Panc1 (cell line): ENCODE data around the gene RRM1. TPM values are rescaled to one million over a fixed set of nuclear protein-coding genes. Genes with fewer than 3 reads are reported as not detected.

Experiments used
- ATAC-seq: fragments of 200-7000 bp; cut with Tn5 transposase; 2 replicates; pipeline ENCODE4 v1.9.1; 2020; ENCODE audit warnings: mild to moderate bottlenecking, moderate library complexity
- BruUV-seq: library from RNA; stranded (reverse); fragments of 400-500 nt; replicated peaks from 2 replicates; lab custom pipeline; 2021; lab: Mats Ljungman, UMichigan
- CTCF ChIA-PET: fragments of 300-600 bp; sonication (Branson Sonifier 250); formaldehyde crosslinking; loops from one replicate; lab custom pipeline; 2022; ENCODE audit warnings: antibody characterized with exemption; lab: Charles Lee
- POLR2A ChIA-PET: fragments of 300-600 bp; sonication (Branson Sonifier 250); formaldehyde crosslinking; loops from one replicate; lab custom pipeline; 2022; ENCODE audit warnings: antibody characterized with exemption; lab: Charles Lee
- DNase-seq: peaks from one replicate; pipeline ENCODE4 v3.0.0-alpha.2; 2010; ENCODE audit warnings: low read depth, low spot score
- H3K27ac ChIP-seq: 2 replicates; pipeline ENCODE4 v1.5.1; 2011; ENCODE audit warnings: mild to moderate bottlenecking, low read length, inconsistent platforms
- H3K27me3 ChIP-seq: fragments of 200-500 bp; sonication (Bioruptor generic); 2 replicates; pipeline ENCODE4 v1.6.0; 2014; ENCODE audit warnings: low read length, inconsistent platforms; ENCODE audit not compliant: control insufficient read depth, insufficient read depth
- H3K36me3 ChIP-seq: fragments of 200-500 bp; sonication (Bioruptor generic); 2 replicates; pipeline ENCODE4 v1.5.1; 2014; ENCODE audit warnings: inconsistent platforms, mild to moderate bottlenecking, low read length, moderate library complexity; ENCODE audit not compliant: control insufficient read depth, insufficient read depth
- H3K4me1 ChIP-seq: 2 replicates; pipeline ENCODE4 v1.5.1; 2011; ENCODE audit warnings: inconsistent platforms, mild to moderate bottlenecking, low read length, moderate library complexity; ENCODE audit not compliant: control insufficient read depth, insufficient read depth
- H3K4me3 ChIP-seq, 2 experiments: 2 replicates each; pipeline ENCODE4 v1.5.1; 2011 to 2012; ENCODE audit warnings: low read depth in 2 of 2, low read length in 2 of 2, mild to moderate bottlenecking in 2 of 2, inconsistent platforms in 1 of 2, moderate library complexity in 1 of 2
- H3K9me3 ChIP-seq: fragments of 200-500 bp; sonication (Bioruptor generic); 2 replicates; pipeline ENCODE4 v1.5.1; 2014; ENCODE audit warnings: low read depth, mild to moderate bottlenecking, inconsistent platforms, low read length, moderate library complexity; ENCODE audit not compliant: control insufficient read depth, insufficient read depth
- CTCF ChIP-seq: fragments of 450-650 bp; IDR thresholded peaks from 2 replicates; pipeline ENCODE4 v1.5.1; 2017; ENCODE audit warnings: mild to moderate bottlenecking
- POLR2AphosphoS5 ChIP-seq: IDR thresholded peaks from 2 replicates; pipeline ENCODE4 v1.6.1; 2012; ENCODE audit warnings: mild to moderate bottlenecking, low read depth, low read length, moderate library complexity
- REST ChIP-seq, 2 experiments: IDR thresholded peaks; 2 replicates each; pipeline ENCODE4 v1.6.1; 2011 to 2012; ENCODE audit warnings: low read depth in 2 of 2, control low read depth in 1 of 2, low read length in 1 of 2, mild to moderate bottlenecking in 1 of 2, moderate library complexity in 1 of 2; ENCODE audit not compliant: insufficient read depth in 1 of 2
- SIN3A ChIP-seq: IDR thresholded peaks from 2 replicates; pipeline ENCODE4 v1.6.1; 2012; ENCODE audit warnings: low read depth, mild to moderate bottlenecking, low read length, moderate library complexity, borderline replicate concordance; ENCODE audit not compliant: insufficient read depth
- TCF7L2 ChIP-seq: IDR thresholded peaks from 2 replicates; pipeline ENCODE4 v1.6.1; 2011; ENCODE audit warnings: mild to moderate bottlenecking, low read depth, low read length, inconsistent platforms
- in situ Hi-C: cut with HindIII; loops from 2 replicates; pipeline ENCODE4 v1.10.0; 2016; ENCODE audit warnings: low sequenced_read_pairs, low pct_unique_long_range_greater_than_20kb
- intact Hi-C: fragments of 100-400 bp; cut with micrococcal nuclease; formaldehyde crosslinking; loops from one replicate; pipeline ENCODE4 v1.10.0; 2022; ENCODE audit not compliant: unreplicated experiment
- total RNA-seq: library from RNA; stranded (reverse); gene quantifications from one replicate; pipeline ENCODE4 v1.2.1, GENCODE V29; 2021; ENCODE audit not compliant: unreplicated experiment

Gene RRM1
- total RNA-seq, 1 experiment from 2014 or later, result 143 TPM

- intact Hi-C loops, result no loop called here
- H3K27me3 ChIP-seq, result no peaks in the 10 kb centered on the region
- ATAC-seq (no peak), DNase-seq (no peak)
- peaks cover 16% of the 10 kb centered on the region; the same call in 1 of the 2 replicates for H3K9me3 ChIP-seq
- BruUV-seq, result no TSS peak
- peaks cover 11% of the 10 kb centered on the region; the same call in 1 of the 2 replicates for H3K36me3 ChIP-seq
- H3K27ac ChIP-seq, result no peak overlapping the region
- ChIA-PET CTCF (interaction anchor here (0.7 kb wide), 2 partner anchors 49 to 1852 kb away, joined by 4 read pairs; no protein-coding TSS in a partner anchor), POLR2A (no interaction called here)
- no peaks in the 10 kb centered on the region for H3K4me1 ChIP-seq
- H3K4me3 ChIP-seq, result no peak overlapping the region
- in situ Hi-C loops, result no loop called here
- TF ChIP-seq POLR2AphosphoS5 (no peak), SIN3A (no peak), CTCF (no peak)
These were observed 45.6 kb downstream of the RRM1 start for GRCh38 chr11:4140067-4140636.

GRCh38 chr11:4146070-4146771 is 51.6 kb downstream of the RRM1 start:
- Histone ChIP-seq H3K9me3 (no peaks in the 10 kb centered on the region), H3K27ac (no peak overlapping the region), H3K36me3 (no peaks in the 10 kb centered on the region), H3K4me3 (no peak overlapping the region), H3K27me3 (no peaks in the 10 kb centered on the region), H3K4me1 (no peaks in the 10 kb centered on the region)
- in situ Hi-C loops (no loop called here), intact Hi-C loops (no loop called here)
- no peak for TF ChIP-seq CTCF
- TF ChIP-seq SIN3A, result no peak
- no peak for TF ChIP-seq TCF7L2
- TF ChIP-seq REST (IDR thresholded peaks at IDR 0.05; ENCODE audit: insufficient read depth in 1 of 2, low read depth in 2 of 2, low read length in 1 of 2), result no peak
- TF ChIP-seq POLR2AphosphoS5, result no peak
- ChIA-PET POLR2A (no interaction called here), CTCF (no interaction called here)
- DNase-seq, result no peak
- no TSS peak for BruUV-seq
- ATAC-seq, result 0 out of 2 replicates have a peak, but pooled peaks have one; percentile 10
